ENCODE results near the gene DNAH2. TPM values are rescaled to one million over a fixed set of nuclear protein-coding genes. Genes with fewer than 3 reads are reported as not detected.

The DNAH2 gene
- total and polyA plus RNA-seq, 2 of the 4 experiments (the other 2 are of a cell fraction): under 0.01 to 0.02 TPM

DNA sequence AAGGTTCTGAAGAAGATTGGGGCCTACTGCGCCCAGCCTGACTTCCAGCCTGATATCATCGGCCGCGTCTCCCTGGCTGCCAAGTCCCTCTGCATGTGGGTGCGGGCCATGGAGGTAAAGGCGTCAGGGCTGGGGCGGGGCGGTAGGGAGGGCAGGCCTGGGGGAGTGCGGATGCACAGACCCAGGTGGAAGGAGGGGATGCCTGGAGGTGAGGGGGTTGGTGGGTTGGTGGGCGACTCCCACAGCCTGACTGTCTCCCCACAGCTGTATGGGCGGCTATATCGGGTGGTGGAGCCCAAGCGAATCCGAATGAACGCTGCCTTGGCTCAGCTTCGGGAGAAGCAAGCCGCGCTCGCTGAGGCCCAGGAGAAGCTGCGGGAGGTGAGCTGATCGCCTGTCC, 89.7 kb downstream of the DNAH2 start:
- Histone ChIP-seq H3K27ac (ENCODE audit: insufficient read depth, low read length) (no peak overlapping the region), H3K14ac (replicated peaks; ENCODE audit: low read depth, low read length) (no peak overlapping the region), H4K20me1 (ENCODE audit: insufficient read depth, low read length) (no peaks in the 10 kb centered on the region), H4K8ac (ENCODE audit: low read depth in 2 of 2, low read length in 2 of 2) (no peak overlapping the region), H2AFZ (replicated peaks; ENCODE audit: low read length, poor library complexity) (no peak overlapping the region), H3K9me3 (ENCODE audit: control insufficient read depth, insufficient read depth, low read length) (no peaks in the 10 kb centered on the region), H3K23ac (ENCODE audit: low read depth, low read length) (no peak overlapping the region), H4K5ac (ENCODE audit: low read depth, low read length) (no peak overlapping the region), H2BK5ac (ENCODE audit: low read depth, low read length, poor library complexity, severe bottlenecking) (no peak overlapping the region), H3K4me2 (ENCODE audit: low read depth, low read length) (no peak overlapping the region), H3K9me1 (ENCODE audit: insufficient read depth, low read length) (no peaks in the 10 kb centered on the region), H4K91ac (ENCODE audit: insufficient read depth, low read depth, low read length) (no peak overlapping the region), H3K27me3 (ENCODE audit: control insufficient read depth, insufficient read depth, low read length) (peaks cover 17% of the 10 kb centered on the region), H2BK120ac (ENCODE audit: low read depth, low read length) (no peak overlapping the region), H2AK5ac (ENCODE audit: low read depth, low read length) (no peak overlapping the region), H2AK9ac (replicated peaks; ENCODE audit: low read depth, low read length, poor library complexity) (no peak overlapping the region), H3K4ac (ENCODE audit: low read depth, low read length) (no peak overlapping the region), H2BK15ac (ENCODE audit: low read depth, low read length) (no peak overlapping the region), H2BK20ac (ENCODE audit: low read depth, low read length) (no peak overlapping the region), H3K4me1 (ENCODE audit: control insufficient read depth, insufficient read depth, low read length) (no peaks in the 10 kb centered on the region; the same call in 1 of the 2 replicates), H3K36me3 (ENCODE audit: control insufficient read depth, insufficient read depth, low read length) (no peaks in the 10 kb centered on the region), H3K79me1 (ENCODE audit: low read depth in 1 of 2, low read length in 2 of 2) (no peaks in the 10 kb centered on the region), H3K9ac (ENCODE audit: low read depth, low read length) (no peak overlapping the region), H3K18ac (ENCODE audit: low read depth, low read length) (no peak overlapping the region), H3K4me3 (ENCODE audit: insufficient read depth, low read depth, low read length) (no peak overlapping the region), H3K56ac (ENCODE audit: extremely low read depth, insufficient read depth, low read length) (no peak overlapping the region)
- no TSS peak for BruUV-seq (replicated peaks)
- intact Hi-C loops (cut with micrococcal nuclease): no loop called here
- WGBS, 2 experiments (ENCODE audit: extremely low coverage in 2 of 2, insufficient read length in 1 of 2): 53% methylated on average over 4 of the region's 21 CpGs; no CpG with 5 or more reads in 1 of the 2 experiments
- DNase-seq (no peak), ATAC-seq (ENCODE audit: low read depth) (no peak)
- ChIA-PET CTCF (no interaction called here), POLR2A (ENCODE audit: unreplicated experiment) (no interaction called here)
- in situ Hi-C loops (cut with MboI; ENCODE audit: low sequenced_read_pairs): no loop called here
- no peak for TF ChIP-seq CHD1 (IDR thresholded peaks at IDR 0.05; ENCODE audit: low read depth, low read length)
- no peak for TF ChIP-seq NFE2L2 (IDR thresholded peaks at IDR 0.05; ENCODE audit: low read depth, low read length)
- no peak for TF ChIP-seq BHLHE40 (IDR thresholded peaks at IDR 0.05; ENCODE audit: low read depth, low read length)
- TF ChIP-seq CEBPB (IDR thresholded peaks at IDR 0.05; ENCODE audit: low read depth, low read length): no peak
- TF ChIP-seq POLR2A (IDR thresholded peaks at IDR 0.05; ENCODE audit: low read depth, low read length): no peak
- TF ChIP-seq MAZ (IDR thresholded peaks at IDR 0.05; ENCODE audit: borderline replicate concordance, low read depth, low read length): no peak
- TF ChIP-seq, protein P1, sequence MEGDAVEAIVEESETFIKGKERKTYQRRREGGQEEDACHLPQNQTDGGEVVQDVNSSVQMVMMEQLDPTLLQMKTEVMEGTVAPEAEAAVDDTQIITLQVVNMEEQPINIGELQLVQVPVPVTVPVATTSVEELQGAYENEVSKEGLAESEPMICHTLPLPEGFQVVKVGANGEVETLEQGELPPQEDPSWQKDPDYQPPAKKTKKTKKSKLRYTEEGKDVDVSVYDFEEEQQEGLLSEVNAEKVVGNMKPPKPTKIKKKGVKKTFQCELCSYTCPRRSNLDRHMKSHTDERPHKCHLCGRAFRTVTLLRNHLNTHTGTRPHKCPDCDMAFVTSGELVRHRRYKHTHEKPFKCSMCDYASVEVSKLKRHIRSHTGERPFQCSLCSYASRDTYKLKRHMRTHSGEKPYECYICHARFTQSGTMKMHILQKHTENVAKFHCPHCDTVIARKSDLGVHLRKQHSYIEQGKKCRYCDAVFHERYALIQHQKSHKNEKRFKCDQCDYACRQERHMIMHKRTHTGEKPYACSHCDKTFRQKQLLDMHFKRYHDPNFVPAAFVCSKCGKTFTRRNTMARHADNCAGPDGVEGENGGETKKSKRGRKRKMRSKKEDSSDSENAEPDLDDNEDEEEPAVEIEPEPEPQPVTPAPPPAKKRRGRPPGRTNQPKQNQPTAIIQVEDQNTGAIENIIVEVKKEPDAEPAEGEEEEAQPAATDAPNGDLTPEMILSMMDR (conservative IDR thresholded peaks at IDR 0.05; ENCODE audit: low read depth, low read length): no peak
- TF ChIP-seq, protein P2, sequence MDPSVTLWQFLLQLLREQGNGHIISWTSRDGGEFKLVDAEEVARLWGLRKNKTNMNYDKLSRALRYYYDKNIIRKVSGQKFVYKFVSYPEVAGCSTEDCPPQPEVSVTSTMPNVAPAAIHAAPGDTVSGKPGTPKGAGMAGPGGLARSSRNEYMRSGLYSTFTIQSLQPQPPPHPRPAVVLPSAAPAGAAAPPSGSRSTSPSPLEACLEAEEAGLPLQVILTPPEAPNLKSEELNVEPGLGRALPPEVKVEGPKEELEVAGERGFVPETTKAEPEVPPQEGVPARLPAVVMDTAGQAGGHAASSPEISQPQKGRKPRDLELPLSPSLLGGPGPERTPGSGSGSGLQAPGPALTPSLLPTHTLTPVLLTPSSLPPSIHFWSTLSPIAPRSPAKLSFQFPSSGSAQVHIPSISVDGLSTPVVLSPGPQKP (IDR thresholded peaks at IDR 0.05; ENCODE audit: borderline replicate concordance, low read depth, low read length): no peak
- TF ChIP-seq RFX5 (IDR thresholded peaks at IDR 0.05; ENCODE audit: low read depth, low read length): no peak
- TF ChIP-seq, protein P3, sequence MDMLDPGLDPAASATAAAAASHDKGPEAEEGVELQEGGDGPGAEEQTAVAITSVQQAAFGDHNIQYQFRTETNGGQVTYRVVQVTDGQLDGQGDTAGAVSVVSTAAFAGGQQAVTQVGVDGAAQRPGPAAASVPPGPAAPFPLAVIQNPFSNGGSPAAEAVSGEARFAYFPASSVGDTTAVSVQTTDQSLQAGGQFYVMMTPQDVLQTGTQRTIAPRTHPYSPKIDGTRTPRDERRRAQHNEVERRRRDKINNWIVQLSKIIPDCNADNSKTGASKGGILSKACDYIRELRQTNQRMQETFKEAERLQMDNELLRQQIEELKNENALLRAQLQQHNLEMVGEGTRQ (IDR thresholded peaks at IDR 0.05; ENCODE audit: low read depth, low read length): no peak
- dilution Hi-C loops (cut with HindIII; ENCODE audit: low sequenced_read_pairs, unreplicated experiment): no loop called here
